ENCODE measurements around the gene SYPL1.
A peak's percentile ranks its signal among the peaks of the same experiment; 100 is the strongest.

SYPL1 gene

DNA sequence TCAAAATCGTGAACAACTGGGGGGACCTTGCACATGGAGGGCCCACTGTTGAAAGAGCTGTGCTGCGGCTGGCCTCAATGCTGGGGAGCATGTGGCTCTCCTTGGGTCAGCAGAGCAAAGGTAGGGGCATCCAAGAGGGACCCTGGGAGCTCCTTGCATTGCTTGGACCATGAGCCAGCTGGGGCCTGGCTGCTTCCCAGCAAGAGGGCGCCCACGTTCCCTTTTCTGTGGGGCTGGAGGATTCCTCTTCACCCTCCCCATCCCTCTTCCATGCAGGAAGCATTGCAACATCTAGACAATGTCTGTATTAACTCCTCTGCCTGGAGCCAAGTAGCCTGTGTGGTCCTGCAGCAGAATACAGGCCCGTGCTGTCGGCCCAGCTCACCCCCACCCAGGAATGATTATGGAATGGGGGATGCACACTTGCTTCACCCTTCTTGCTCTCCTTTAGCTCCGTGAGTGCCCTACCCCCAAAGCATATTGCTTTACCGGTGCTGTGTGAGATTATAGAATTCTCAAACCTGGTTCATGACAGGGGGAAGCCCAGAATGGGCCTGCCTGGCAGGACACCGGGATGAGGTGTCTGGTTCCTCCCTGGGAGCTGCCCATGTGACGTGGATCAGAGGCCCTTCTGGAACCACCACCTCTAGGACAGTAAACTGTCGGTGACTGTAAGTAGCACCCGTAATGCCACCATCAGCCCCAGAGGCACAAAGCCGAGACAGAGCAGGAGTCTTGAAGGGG, 61.9 kb downstream of the SYPL1 start:
- DNase-seq (ENCODE audit: low read depth) = peak; percentile 81

- no peak for DNase-seq (ENCODE audit: low read depth)
Measured at GRCh38 chr7:106049139-106049752, 62.9 kb downstream of the SYPL1 start.

GRCh38 chr7:106048706-106049020, 63.4 kb downstream of the SYPL1 start:
- no peak for DNase-seq (ENCODE audit: low read depth)

DNA sequence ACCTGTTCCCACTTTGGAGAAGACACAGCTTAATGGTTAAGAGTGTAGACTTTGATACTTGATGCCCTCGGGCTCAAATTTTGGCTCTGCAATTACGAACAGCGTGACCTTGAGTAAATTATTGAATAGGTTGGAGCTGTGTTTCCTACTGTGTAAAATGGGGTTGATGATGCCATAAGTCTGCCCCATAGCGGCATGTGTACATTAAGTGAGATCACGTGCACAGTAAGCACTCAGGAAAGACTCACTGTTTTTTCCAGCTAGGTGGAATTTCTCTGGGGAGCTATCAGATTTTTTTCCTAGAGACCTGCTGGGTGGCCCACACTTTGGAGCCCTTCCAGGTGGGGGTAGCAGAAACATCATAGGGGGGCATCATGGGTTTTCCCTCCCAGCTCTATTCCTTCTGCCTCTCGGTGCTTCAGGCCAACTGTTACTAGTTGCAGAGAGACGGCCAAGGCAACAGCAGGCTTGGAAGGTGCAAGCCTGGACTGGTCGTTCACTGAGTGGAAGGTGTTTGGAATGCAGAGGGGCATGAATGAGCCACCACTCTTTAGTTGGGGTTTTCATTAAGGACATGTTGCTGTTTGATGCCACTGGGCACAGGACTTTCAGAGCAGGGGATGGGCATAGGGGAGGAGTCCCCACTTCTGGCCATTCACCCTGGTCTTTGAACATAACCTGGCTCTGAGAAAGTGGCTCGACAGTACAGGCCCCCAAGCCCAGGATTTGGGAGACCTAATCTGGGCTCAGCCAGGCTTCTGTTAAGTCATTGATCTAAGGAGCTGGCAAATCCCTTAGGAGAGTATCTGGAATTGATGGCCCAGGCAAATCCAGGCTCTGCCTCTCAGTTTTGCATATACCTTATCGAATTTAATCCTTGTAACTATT, 64.0 kb downstream of the SYPL1 start:
- no peak for DNase-seq (ENCODE audit: low read depth)

- no peak for DNase-seq (ENCODE audit: low read depth)
Measured at GRCh38 chr7:106047184-106047583, 64.9 kb downstream of the SYPL1 start.

DNA sequence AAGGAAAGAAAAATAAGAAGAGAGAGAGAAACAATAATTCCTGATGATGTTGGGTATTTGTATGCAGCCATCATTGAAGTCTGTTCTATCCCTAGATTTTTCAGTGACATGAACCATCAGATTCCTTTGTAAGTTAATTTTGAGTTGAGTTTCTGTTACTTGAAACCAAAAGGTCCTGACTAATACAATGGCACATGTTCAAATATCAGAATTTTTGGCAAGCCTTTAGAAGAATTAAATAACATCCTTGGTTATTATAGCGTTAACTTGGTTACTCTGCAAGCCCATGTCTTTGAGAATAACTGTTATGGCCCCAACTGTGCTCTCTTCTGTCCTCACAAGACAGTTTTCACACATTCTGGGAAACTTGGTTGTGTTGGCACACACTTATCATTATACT, 66.5 kb downstream of the SYPL1 start:
- DNase-seq (ENCODE audit: low read depth) = peak; percentile 48

- no peak for DNase-seq (ENCODE audit: low read depth)
Measured at GRCh38 chr7:106045139-106045538, 67.0 kb downstream of the SYPL1 start.

- DNase-seq (ENCODE audit: low read depth) = no peak
Measured at GRCh38 chr7:106042196-106042611, 69.9 kb downstream of the SYPL1 start.

GRCh38 chr7:106041140-106041717, 70.9 kb downstream of the SYPL1 start:
- DNase-seq (ENCODE audit: low read depth) = peak; percentile 59
